OCI-LY3 (cell line): Measurements from ENCODE around the gene RIPOR1.

Experiments
- CTCF ChIP-seq: fragments of 200-600, 300-600 bp; sonication (generic); IDR thresholded peaks from 2 replicates; pipeline ENCODE4 v1.5.1; 2014; ENCODE audit warnings: antibody characterized with exemption, low read length, low read depth
- EZH2phosphoT487 ChIP-seq: fragments of 200-600 bp; shearing (Covaris generic); IDR thresholded peaks from 2 replicates; pipeline ENCODE4 v1.6.1; 2018; ENCODE audit warnings: antibody characterized with exemption, mixed run types, low read depth

- no peak for TF ChIP-seq CTCF
- TF ChIP-seq EZH2phosphoT487, result no peak
Observed at GRCh38 chr16:67535201-67535600, 6.6 kb downstream of the RIPOR1 start.
